CD4-positive, alpha-beta memory T cell (primary cell): ENCODE results near the gene FAAP20. TPM values are rescaled to one million over a fixed set of nuclear protein-coding genes. Genes with fewer than 3 reads are reported as not detected.
A peak's percentile ranks its signal among the peaks of the same experiment; 100 is the strongest.

Source experiments
- CTCF ChIA-PET: fragments of 350-600 bp; sonication (Branson Sonifier 250); formaldehyde crosslinking; loops from one replicate; lab custom pipeline; 2021; ENCODE audit warnings: inconsistent platforms; ENCODE audit not compliant: partially characterized antibody; lab: Charles Lee
- POLR2A ChIA-PET: fragments of 350-600 bp; sonication (Branson Sonifier 250); formaldehyde crosslinking; loops from one replicate; lab custom pipeline; 2021; ENCODE audit not compliant: partially characterized antibody; lab: Charles Lee
- DNase-seq, 5 donors: peaks; one replicate each; pipeline versions ENCODE4 v3.0.0 to v3.0.0-alpha.2; 2020 to 2022; ENCODE audit warnings: mixed read lengths in 1 of 5
- H3K27ac ChIP-seq: one replicate; pipeline ENCODE4 v1.7.0; 2013; ENCODE audit warnings: low read depth, low read length
- H3K27me3 ChIP-seq: 2 replicates; pipeline ENCODE4 v1.7.0; 2013; ENCODE audit warnings: mild to moderate bottlenecking, low read length, moderate library complexity; ENCODE audit not compliant: insufficient read depth
- H3K36me3 ChIP-seq: 2 replicates; pipeline ENCODE4 v1.7.0; 2013; ENCODE audit warnings: mild to moderate bottlenecking, low read length, moderate library complexity; ENCODE audit not compliant: insufficient read depth
- H3K4me1 ChIP-seq: 2 replicates; pipeline ENCODE4 v1.7.0; 2013; ENCODE audit warnings: mild to moderate bottlenecking, low read length, moderate library complexity; ENCODE audit not compliant: insufficient read depth
- H3K4me3 ChIP-seq, 2 donors: one replicate each; pipeline ENCODE4 v1.7.0; 2013; ENCODE audit warnings: low read length in 2 of 2, mild to moderate bottlenecking in 1 of 2
- H3K9me3 ChIP-seq, 2 donors: one replicate each; pipeline ENCODE4 v1.7.0; 2013; ENCODE audit warnings: low read length in 2 of 2, control low read depth in 1 of 2; ENCODE audit not compliant: control insufficient read depth in 1 of 2
- H3K27ac Mint-ChIP-seq, 7 donors: one replicate each; pipeline ENCODE4 v1.8.0; 2020 to 2021; ENCODE audit warnings: mixed read lengths in 7 of 7, mild to moderate bottlenecking in 6 of 7, inconsistent platforms in 3 of 7, moderate library complexity in 3 of 7
- H3K27me3 Mint-ChIP-seq, 2 donors: one replicate each; pipeline ENCODE4 v1.8.0; 2020 to 2021; ENCODE audit warnings: mixed read lengths in 2 of 2
- H3K36me3 Mint-ChIP-seq, 2 donors: one replicate each; pipeline ENCODE4 v1.8.0; 2020 to 2021; ENCODE audit warnings: mixed read lengths in 2 of 2, inconsistent platforms in 1 of 2, mild to moderate bottlenecking in 1 of 2
- H3K4me1 Mint-ChIP-seq, 4 donors: one replicate each; pipeline ENCODE4 v1.8.0; 2020 to 2021; ENCODE audit warnings: mixed read lengths in 4 of 4, mild to moderate bottlenecking in 1 of 4
- H3K4me3 Mint-ChIP-seq, 8 donors: one replicate each; pipeline ENCODE4 v1.8.0; 2020 to 2021; ENCODE audit warnings: mixed read lengths in 8 of 8, mild to moderate bottlenecking in 7 of 8, moderate library complexity in 6 of 8, inconsistent platforms in 3 of 8
- H3K9me3 Mint-ChIP-seq, 8 donors: one replicate each; pipeline ENCODE4 v1.8.0; 2020 to 2021; ENCODE audit warnings: mixed read lengths in 8 of 8, mild to moderate bottlenecking in 5 of 8, inconsistent platforms in 3 of 8, moderate library complexity in 1 of 8
- intact Hi-C: fragments of 100-400 bp; cut with micrococcal nuclease; formaldehyde crosslinking; loops from one replicate; pipeline ENCODE4 v1.15.1; 2023
- polyA plus RNA-seq, 2 donors: library from polyadenylated mRNA; unstranded; fragments of 300-500 nt; fragmentation: Illumina TruSeq; gene quantifications; one replicate each; pipeline ENCODE4 v1.2.3, GENCODE V29; 2021
- total RNA-seq, 2 experiments: library from RNA; stranded (reverse); gene quantifications; one replicate each; pipeline ENCODE4 v1.2.3, GENCODE V29; 2021

Gene FAAP20
- total and polyA plus RNA-seq, 4 experiments from 2014 or later: 38.4 to 58.9 (median 47.5) TPM

- Mint-ChIP-seq H3K36me3 (peaks cover 4 to 12% of the 10 kb centered on the region in 2 donors), H3K9me3 (no peaks in the 10 kb centered on the region), H3K27ac (no peak overlapping the region), H3K27me3 (no peaks in the 10 kb centered on the region), H3K4me1 (peaks cover 2 to 21% (median 6%) of the 10 kb centered on the region in 4 donors), H3K4me3 (no peak overlapping the region)
- DNase-seq: no peak
- intact Hi-C loops: loop anchor here (2.0 to 5.0 kb wide), 2 partner anchors 14 to 40 kb away; no protein-coding TSS in a partner anchor
- H3K27me3 ChIP-seq: no peaks in the 10 kb centered on the region
- H3K36me3 ChIP-seq: no peaks in the 10 kb centered on the region
- no peak overlapping the region for H3K27ac ChIP-seq
- peaks cover 40% of the 10 kb centered on the region for H3K4me1 ChIP-seq
- no peaks in the 10 kb centered on the region for H3K9me3 ChIP-seq
- ChIA-PET POLR2A (interaction anchor here (1.1 kb wide), 1 partner anchor 85 kb away, joined by 4 read pairs; no protein-coding TSS in a partner anchor), CTCF (interaction anchor here (0.8 kb wide), 1 partner anchor 14 kb away, joined by 5 read pairs; no protein-coding TSS in a partner anchor)
- no peak overlapping the region for H3K4me3 ChIP-seq
Observed at GRCh38 chr1:2146836-2147517, 47.6 kb downstream of the FAAP20 start.

GRCh38 chr1:2145946-2146835 is 48.4 kb downstream of the FAAP20 start:
- Histone ChIP-seq H3K9me3 (no peaks in the 10 kb centered on the region), H3K36me3 (no peaks in the 10 kb centered on the region), H3K4me3 (no peak overlapping the region), H3K27ac (no peak overlapping the region), H3K4me1 (peaks cover 40% of the 10 kb centered on the region), H3K27me3 (no peaks in the 10 kb centered on the region)
- Mint-ChIP-seq H3K27ac (peak overlapping the region in 1 of 7 donors; percentile 27), H3K4me1 (peaks cover 0 to 14% (median 5%) of the 10 kb centered on the region in 4 donors), H3K36me3 (peaks cover 4 to 8% of the 10 kb centered on the region in 2 donors), H3K27me3 (no peaks in the 10 kb centered on the region), H3K9me3 (no peaks in the 10 kb centered on the region), H3K4me3 (no peak overlapping the region)
- intact Hi-C loops: loop anchor here (2.0 to 5.0 kb wide), 2 partner anchors 13 to 41 kb away; no protein-coding TSS in a partner anchor
- POLR2A ChIA-PET: interaction anchor here (0.6 to 1.1 kb wide), 2 partner anchors 18 to 86 kb away, joined by 4 read pairs; no protein-coding TSS in a partner anchor
- CTCF ChIA-PET: interaction anchor here (0.8 kb wide), 1 partner anchor 13 kb away, joined by 5 read pairs; no protein-coding TSS in a partner anchor
- DNase-seq: peak in 4 of 5 donors; percentile 22 to 48 (median 29)

- intact Hi-C loops: loop anchor here (5.0 kb wide), 1 partner anchor 43 kb away; no protein-coding TSS in a partner anchor
- CTCF ChIA-PET: no interaction called here
- H3K36me3 ChIP-seq: no peaks in the 10 kb centered on the region
- no peak overlapping the region for H3K27ac ChIP-seq
- Mint-ChIP-seq H3K4me1 (peaks cover 3 to 13% (median 6%) of the 10 kb centered on the region in 4 donors), H3K27ac (no peak overlapping the region), H3K4me3 (no peak overlapping the region), H3K9me3 (no peaks in the 10 kb centered on the region), H3K36me3 (peaks cover 0 to 7% of the 10 kb centered on the region in 2 donors), H3K27me3 (no peaks in the 10 kb centered on the region)
- DNase-seq: no peak
- H3K9me3 ChIP-seq: no peaks in the 10 kb centered on the region
- H3K27me3 ChIP-seq: no peaks in the 10 kb centered on the region
- no peak overlapping the region for H3K4me3 ChIP-seq
- H3K4me1 ChIP-seq: peaks cover 43% of the 10 kb centered on the region
- POLR2A ChIA-PET: no interaction called here
Observed at GRCh38 chr1:2144501-2145090, 50.0 kb downstream of the FAAP20 start.

- Mint-ChIP-seq H3K36me3 (peaks cover 0 to 7% of the 10 kb centered on the region in 2 donors), H3K4me3 (no peak overlapping the region), H3K27ac (no peak overlapping the region), H3K27me3 (no peaks in the 10 kb centered on the region), H3K9me3 (no peaks in the 10 kb centered on the region), H3K4me1 (peaks cover 3 to 14% (median 9%) of the 10 kb centered on the region in 4 donors)
- POLR2A ChIA-PET: no interaction called here
- Histone ChIP-seq H3K36me3 (no peaks in the 10 kb centered on the region), H3K4me3 (no peak overlapping the region), H3K4me1 (peaks cover 38% of the 10 kb centered on the region), H3K9me3 (no peaks in the 10 kb centered on the region), H3K27ac (no peak overlapping the region), H3K27me3 (no peaks in the 10 kb centered on the region)
- intact Hi-C loops: no loop called here
- CTCF ChIA-PET: interaction anchor here (1.0 kb wide), 1 partner anchor 31 kb away, joined by 4 read pairs; no protein-coding TSS in a partner anchor
- DNase-seq: no peak
Observed at GRCh38 chr1:2143814-2144500, 50.6 kb downstream of the FAAP20 start.

GRCh38 chr1:2141025-2141424 is 53.5 kb downstream of the FAAP20 start:
- Mint-ChIP-seq H3K27ac (no peak overlapping the region), H3K36me3 (peaks cover 0 to 9% of the 10 kb centered on the region in 2 donors), H3K9me3 (no peaks in the 10 kb centered on the region), H3K27me3 (no peaks in the 10 kb centered on the region), H3K4me3 (no peak overlapping the region), H3K4me1 (peaks cover 4 to 39% (median 18%) of the 10 kb centered on the region in 4 donors)
- intact Hi-C loops: no loop called here
- Histone ChIP-seq H3K4me3 (no peak overlapping the region), H3K27me3 (no peaks in the 10 kb centered on the region), H3K4me1 (peaks cover 10% of the 10 kb centered on the region), H3K27ac (no peak overlapping the region), H3K36me3 (no peaks in the 10 kb centered on the region), H3K9me3 (no peaks in the 10 kb centered on the region)
- no peak for DNase-seq
- CTCF ChIA-PET: interaction anchor here (1.0 to 3.5 kb wide), 9 partner anchors 9 to 238 kb away, joined by 3 to 27 read pairs (median 8); no protein-coding TSS in a partner anchor
- POLR2A ChIA-PET: interaction anchor here (0.6 to 3.0 kb wide), 2 partner anchors 8 to 239 kb away, joined by 3 to 9 read pairs; no protein-coding TSS in a partner anchor
